GM19324 (cell line): ENCODE results near the gene UBE2G1.

Experiments
- ATAC-seq: cut with Tn5 transposase; IDR thresholded peaks from one replicate; pipeline ENCODE4 v1.9.1; 2021; ENCODE audit warnings: mild to moderate bottlenecking, moderate library complexity; ENCODE audit not compliant: unreplicated experiment, low FRiP score

The UBE2G1 gene

DNA sequence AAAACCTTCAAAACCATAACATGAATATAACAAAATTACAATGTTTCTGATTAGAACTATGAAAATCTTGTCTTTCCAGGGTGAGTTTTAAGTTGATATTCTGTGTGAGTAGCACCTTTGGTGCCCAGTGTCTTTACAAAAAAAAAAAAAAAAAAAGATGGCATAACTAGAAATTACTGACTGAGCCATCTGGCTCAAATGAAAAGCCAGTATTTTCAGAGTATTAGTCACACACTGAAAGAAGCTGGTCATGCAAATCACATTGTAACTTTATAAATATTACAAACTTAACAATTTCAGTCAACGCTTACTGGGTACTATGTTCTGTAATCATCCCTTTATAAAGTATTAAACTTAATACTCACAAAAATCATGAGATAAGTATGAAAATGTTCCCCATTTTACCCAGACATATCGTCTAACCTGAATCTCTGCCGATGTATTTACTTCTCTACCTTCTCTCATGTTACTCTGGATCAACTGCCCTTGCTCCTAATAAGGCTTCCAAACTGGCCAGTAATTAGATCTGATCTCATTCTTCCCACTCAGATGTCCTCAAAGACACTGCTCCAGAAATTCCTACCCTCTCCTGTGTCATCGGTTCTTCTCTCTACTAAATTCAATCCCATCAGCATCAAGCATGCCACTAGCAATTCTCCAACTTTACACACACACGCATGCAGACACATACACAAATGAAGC lies 25.4 kb downstream of the UBE2G1 start:
- ATAC-seq, result no peak

DNA sequence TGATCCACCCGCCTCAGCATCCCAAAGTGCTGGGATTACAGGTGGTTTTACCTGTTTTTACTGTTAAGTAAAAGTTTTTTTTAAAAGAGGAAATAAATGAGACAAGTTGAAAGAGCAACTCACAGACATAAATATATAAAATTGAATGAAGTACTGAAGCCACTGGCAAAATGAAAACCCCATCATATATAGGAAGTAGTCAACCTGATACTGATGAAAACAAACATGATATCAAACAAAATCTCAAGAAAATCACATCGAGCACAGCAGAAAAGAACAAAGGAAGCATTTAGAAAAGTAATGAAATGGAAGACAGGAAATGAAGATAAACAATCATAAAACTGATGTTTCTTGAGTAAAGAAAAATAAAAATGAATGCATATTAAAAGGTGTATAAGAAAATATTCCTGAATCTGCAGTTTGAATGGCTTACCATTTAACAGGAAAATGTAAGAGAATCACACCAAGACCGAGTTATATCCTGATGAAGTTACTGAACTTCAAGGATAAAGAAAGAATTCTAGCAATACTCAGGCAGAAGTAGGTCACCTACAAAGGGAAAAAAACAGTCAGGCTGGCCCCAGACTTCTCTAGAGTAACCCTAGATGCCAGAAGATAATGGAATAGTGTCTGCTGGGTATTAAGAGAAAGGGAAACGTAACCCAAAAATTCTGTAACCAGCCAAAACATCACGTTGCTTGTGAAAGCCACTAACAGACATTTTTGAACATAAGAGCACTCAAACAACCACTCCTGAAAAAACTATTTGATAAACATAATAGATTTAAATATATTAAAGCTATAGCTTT lies 31.5 kb downstream of the UBE2G1 start:
- ATAC-seq, result no peak

DNA sequence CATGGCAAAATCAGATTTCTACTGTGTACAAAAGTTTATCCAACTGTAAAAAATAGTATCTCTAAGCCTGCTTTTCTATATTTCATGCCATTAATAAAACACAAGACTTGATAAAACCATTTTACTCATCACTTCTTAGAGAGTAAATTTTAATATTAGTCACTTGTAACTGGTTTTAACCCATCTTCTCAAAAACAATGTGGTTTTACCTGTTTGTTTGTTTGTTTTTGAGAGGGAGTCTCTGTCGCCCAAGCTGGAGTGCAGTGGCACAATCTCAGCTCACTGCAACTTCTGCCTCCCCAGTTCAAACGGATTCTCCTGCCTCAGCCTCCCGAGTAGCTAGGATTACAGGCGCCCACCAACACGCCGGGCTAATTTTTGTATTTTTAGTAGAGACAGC lies 32.1 kb downstream of the UBE2G1 start:
- ATAC-seq, result no peak

DNA sequence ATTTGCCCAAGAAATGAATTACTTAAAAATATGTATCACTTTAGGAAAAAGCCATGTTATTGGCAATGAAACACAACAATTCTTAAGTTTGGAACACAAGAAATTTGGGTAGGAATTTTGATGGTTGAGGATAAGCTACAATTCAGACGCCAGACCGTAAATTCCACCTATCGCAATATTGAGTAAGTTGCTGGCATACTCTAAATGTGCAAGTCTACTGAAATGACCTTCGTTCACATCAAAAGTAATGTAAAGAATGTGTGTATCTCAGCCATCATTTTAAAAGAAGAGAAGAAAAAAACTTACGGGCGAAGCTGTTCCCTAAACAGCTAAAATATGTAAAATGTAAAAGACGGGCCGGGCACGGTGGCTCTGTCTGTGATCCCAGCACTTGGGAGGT lies 33.4 kb downstream of the UBE2G1 start:
- ATAC-seq, result no peak

DNA sequence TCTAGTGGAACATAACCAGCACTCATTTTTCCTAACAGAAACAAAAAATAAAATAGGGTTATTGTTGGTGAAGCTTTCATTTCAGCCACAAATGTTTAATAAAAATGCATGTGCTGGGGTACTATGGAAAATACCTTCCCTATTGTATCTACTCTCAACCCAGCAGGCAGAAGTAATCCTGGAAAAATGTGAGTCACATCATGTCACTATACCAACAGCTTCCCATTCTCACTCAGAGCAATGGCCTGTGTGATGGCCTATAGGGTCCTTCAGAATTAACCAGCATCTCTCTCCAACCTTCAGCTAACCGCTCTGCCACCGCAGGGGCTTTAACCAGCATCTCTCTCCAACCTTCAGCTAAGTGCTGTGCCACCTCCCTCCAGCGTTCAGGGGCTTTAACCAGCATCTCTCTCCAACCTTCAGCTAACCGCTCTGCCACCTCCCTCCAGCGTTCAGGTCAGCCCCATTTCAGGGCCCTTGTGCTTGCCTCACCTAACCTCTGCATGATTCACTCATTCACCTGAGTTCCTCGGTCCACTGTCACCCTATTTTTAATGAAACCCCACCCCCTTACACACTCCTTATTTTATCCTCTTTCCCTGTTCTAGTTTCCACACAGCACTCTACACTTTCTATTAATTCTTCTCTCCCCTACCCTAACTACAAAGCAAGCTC lies 34.0 kb downstream of the UBE2G1 start:
- no peak for ATAC-seq

DNA sequence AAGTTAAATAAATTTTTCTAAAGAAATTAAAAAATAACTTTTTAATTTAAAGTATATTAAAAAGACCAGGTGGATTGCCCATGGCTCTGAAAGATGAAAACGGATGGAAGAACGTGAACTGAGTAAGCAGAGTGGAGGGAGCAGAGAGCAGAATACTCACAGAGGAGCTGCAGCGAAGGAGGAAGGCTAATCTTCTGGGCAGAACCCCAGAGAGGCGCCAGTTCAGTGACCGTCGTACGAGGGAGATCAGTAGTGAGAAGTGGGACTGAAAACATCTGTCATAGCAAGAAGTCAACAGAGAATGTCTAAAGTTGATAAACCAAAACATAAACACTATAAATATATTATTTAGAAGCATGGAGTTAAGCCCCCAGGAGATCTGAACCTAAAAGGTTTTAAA lies 34.9 kb downstream of the UBE2G1 start:
- ATAC-seq, result no peak

DNA sequence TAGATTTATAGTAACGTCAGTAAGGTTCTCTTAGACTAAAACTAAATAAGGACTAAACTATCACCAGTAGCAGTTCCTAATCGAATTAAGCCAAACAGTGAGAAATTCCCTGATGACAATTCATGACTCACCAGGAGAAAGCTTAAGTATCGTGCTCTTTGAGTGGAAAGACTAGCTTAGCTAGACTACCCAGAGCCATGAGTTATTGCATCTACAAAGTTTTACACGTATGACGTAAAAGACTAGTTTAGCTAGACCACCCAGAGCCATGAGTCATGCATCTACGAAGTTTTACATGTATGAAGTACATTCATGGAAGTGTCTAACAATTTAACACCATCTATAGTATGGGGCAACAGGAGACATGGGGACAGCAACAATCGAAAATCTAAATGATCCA lies 36.6 kb downstream of the UBE2G1 start:
- ATAC-seq, result no peak

DNA sequence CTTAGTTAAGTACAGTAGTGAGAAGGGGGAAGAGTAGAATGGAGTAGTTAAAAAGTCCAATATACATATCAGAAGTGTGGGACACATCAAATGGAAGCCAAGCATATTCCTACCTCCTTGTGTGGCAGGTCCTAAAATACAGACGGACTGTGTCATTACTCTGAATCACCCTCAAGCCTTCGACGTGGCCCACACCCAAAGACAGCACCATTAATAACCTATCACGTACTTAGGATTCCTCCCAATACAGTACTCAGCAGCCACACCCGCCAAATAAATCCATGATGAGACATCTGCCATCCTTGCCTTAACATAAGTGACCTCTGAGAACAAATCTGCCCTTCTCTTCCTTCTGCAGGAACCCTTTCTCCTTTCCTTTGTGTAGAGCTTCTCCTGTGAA lies 38.9 kb downstream of the UBE2G1 start:
- no peak for ATAC-seq

DNA sequence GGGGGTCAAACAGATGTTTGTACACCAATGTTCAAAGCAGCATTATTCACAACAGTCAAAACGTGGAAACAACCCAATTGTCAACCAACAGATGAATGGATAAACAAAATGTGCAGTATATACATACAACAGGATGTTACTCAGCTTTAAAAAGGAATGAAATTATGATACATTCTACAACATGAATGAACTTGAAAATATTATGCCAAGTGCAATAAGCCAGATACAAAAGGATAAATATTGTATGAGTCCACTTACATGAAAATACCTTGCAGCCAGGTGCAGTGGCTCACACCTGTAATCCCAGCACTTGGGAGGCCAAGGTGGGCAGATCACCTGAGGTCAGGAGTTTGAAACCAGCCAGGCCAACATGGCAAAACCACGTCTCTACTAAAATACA lies 39.9 kb downstream of the UBE2G1 start:
- ATAC-seq, result no peak

DNA sequence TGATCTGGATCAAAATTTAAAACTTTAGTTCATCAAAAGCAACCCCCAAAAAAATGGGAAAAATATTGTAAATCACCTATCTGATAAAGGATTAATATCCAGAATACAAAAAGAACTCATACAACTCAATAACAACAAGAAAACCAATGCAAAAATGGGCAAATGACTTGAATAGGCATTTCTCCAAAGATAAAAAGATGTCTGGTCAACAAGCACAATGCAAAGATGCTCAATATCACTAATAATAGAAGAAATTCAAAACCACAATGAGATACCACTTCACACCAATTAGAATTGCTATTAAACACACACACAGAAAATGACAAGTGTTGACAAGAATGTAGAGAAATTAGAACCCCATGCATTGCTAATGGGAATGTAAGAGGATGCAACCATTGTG lies 40.4 kb downstream of the UBE2G1 start:
- ATAC-seq, result no peak

DNA sequence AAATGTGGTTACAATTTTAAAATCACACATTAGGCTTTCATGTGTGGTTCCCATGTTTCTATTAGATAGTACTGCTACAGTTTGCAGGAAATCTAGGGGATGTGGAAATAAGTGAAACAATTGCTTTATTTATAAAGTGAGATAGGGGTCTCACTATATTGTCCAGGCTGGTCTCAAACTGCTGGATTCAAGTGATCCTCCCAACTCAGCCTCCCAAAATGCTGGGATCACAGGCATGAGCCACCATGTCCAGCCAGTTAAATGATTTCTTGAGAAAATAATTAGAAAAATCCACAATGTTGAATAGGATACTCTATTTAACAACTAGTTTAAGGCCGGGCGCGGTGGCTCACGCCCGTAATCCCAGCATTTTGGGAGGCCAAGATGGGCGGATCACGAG lies 42.0 kb downstream of the UBE2G1 start:
- ATAC-seq, result no peak

DNA sequence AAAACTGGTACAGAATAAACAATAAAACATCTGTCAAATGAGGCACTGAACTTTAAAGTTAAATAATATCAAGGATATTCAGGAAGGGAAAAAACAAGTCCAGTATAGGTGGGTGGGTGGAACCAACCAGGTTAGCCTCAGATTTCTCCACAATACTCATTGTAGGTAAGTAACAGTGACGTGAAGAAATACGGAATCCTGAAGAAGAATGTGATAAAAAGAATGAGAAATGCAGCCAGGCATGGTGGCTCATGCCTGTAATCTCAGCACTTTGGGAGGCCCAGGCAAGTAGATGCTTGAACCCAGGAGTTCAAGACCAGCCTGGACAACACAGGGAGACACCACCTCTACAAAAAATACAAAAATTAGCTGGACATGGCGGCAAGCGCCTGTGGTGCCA lies 47.3 kb downstream of the UBE2G1 start:
- ATAC-seq, result no peak

DNA sequence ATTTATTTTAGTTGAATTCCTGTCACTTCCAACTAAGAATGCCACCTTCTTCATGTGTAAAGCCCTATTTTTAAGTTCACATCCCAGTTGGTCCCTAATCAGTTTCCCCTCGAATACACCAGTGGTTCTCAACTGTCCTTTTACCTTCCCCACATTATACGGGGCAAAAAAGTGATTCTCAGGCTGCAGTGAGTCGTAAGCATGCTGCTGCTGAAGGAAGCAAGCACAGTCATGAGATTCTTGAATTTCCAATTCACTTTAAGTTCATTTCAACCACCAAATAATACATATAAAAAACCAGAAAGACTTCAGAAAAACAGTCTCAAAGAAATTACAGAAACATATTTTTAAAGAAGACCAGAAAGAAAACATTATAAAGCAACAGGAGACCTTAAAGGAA lies 47.9 kb downstream of the UBE2G1 start:
- no peak for ATAC-seq

DNA sequence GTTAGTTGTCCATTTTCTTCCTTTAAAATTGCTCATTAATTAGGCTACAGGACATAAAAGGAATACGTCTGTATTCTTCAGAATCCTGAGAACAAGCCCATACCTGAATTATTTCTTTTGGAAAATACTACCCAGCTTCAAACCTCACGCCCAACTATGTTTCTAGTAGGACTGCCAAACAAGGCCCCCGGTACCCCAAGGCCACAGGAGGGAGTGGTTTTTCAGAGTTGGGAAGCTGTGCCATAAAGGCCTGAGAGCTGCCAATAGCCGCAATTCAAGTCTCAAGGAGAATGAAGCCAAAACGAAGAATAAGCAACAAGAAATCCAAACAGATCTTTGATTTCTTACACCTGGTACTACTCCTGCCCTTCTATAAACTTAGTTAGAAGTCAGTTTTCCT lies 48.3 kb downstream of the UBE2G1 start:
- ATAC-seq, result no peak

DNA sequence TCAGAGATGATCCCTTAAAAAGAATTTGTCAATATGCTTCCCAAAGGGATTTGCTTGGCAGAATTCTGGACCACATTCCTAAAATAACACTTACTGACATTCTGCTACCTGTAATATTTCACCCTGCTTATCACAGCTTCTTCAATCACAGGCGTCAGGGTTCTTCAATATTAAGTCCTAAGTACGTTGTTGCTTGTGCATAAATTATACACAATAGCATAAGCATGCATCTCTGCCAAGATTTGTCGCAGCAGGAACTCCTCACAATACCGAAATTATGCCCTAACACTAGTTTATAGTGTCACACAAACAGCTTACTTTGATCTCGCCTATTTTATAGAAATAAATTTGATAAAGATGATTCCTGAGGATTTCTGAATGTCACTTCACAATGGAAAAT lies 48.9 kb downstream of the UBE2G1 start:
- ATAC-seq, result no peak

DNA sequence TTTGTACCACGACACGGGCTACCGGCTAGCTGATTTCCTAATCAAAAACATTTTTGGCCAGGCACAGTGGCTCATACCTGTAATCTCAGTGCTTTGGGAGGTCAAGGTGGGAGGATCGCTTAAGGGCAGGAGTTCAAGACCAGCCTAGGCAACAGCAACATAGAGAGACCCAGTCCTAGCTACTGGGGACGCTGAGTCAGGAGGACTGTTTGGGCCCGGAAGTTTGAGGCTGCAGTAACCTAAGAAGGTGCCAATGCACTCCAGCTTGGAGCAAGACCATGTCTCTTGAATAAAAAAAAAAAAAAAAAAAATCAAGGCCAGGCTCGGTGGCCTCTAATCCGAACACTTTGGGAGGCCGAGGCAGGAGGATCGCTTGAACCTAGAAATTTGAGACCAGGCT lies 49.8 kb downstream of the UBE2G1 start:
- ATAC-seq, result no peak

DNA sequence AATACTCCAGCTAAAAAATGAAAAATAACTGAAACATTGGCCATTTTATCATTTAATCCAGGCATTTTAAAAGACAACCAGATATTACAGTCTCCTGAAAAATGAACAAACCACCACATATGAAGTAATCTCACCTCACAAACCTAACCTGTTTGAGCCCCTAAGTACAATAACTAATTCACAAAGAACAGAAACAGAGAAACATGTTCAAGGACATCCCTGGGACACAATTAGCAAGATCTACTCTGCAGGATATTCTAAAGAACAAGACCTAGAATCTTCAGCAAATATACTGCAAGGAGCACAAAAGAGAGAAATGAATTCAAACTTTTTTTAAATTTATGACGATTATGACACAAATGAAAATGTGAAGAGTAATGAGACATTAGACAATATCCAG lies 51.9 kb downstream of the UBE2G1 start:
- no peak for ATAC-seq

DNA sequence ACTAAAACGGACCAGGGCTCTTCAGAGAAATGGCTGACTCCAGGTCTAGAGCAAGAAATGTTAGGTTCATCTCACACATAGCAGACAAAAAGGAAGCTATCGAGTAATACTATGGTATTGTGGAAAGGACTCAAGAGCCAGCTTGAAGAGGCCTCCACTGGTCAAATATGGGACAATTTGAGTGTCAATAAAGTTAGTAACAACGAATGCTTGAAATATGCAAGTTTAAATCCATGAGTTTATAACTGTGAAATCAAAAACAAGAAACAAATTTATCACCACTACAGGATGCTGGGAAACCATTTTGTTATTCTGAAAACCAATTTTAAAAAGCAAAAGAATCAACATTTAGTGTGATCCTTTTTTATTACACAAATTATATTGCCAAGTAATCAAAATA lies 52.3 kb downstream of the UBE2G1 start:
- no peak for ATAC-seq

DNA sequence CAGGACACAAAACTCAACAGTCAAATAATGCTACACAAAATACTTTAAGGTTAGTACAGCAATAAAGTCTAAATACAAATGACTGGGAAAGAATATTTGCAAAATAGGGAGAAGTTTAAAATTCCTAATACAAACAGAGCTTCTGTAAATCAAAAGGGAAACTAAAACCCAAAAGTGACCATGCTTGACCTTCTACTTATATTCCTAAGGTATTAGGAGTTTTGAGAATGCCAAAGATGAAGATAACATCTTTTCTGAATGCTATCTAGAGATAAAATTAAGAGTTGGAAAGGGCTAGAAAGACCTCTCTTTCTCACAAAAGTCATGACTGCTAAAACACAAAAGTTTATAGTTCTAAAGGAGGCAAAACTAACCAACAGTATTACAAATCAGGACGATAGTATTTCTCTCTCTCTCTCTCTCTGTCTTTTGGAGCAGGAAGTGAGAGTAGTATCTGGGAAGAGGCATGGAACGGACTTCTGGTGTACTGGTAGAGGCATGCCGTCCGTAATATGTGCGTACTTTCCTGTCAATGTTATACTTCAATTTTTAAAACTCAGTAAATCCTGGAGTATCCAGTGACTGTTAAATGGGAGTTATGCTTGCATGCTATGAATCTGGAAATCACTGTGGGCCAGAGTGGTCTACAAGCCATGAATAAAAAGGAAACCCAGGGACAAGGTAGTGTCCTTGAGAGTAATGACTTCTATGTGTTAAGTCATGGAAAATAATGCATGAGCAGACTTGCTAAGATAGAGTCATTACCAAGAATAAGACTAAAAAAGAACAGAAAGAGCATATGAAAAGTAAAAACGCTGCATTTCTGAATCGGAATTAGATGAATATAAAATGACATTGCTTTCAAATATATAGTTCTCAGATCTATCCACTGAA lies 53.0 kb downstream of the UBE2G1 start:
- no peak for ATAC-seq

DNA sequence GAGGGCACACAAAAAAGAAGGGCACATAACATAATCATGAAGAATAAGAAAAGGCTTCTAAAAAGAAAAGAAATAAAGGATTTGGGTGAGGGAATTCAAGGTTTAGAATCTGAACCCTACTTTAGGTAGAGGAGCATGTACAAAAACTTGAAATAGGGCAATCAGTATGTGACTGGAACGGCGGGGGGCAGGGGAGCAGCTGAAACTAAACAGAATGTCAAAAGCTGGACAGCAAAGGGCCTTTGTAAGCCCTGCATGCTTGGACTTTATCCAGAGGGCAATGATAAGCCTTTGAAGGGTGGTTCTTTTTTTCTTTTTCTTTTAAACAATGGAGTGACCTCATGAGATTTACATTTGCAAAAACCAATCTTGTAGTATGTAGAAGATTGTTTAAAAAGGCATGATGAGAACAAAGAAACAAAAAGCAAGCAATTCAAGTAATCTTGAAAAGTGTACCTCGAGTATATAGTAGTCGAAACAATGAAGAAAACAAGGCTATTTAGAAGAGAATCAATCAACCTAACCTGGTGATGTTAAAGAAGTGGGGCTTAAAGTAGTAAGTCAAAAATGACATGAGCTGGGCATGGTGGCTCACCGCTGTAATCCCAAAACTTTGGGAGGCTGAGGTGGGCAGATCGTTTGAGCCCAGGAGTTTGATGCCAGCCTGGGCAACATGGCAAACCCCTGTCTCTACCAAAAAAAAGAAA lies 56.0 kb downstream of the UBE2G1 start:
- ATAC-seq, result no peak
